ENCODE measurements around the gene PLA2G2F.

The PLA2G2F gene

GRCh38 chr1:20138961-20139550 lies at the start of gene PLA2G2F:
Gene PLA2G2F, plus strand, starts transcription at chr1:20139323. Its CDS starts 105 bp downstream, at chr1:20139428.
- no peak for DNase-seq

- DNase-seq: no peak
Measured at GRCh38 chr1:20089328-20090077, 49.6 kb upstream of the PLA2G2F start.

GRCh38 chr1:20090119-20090518 lies 49.0 kb upstream of the PLA2G2F start:
- DNase-seq: no peak

- no peak for DNase-seq
Measured at GRCh38 chr1:20090641-20091040, 48.5 kb upstream of the PLA2G2F start.

GRCh38 chr1:20093303-20093702 lies 45.8 kb upstream of the PLA2G2F start:
- no peak for DNase-seq

GRCh38 chr1:20093940-20094391 lies 45.2 kb upstream of the PLA2G2F start:
- no peak for DNase-seq

- DNase-seq: peak; percentile 52
Measured at GRCh38 chr1:20095564-20096434, 43.3 kb upstream of the PLA2G2F start.

- DNase-seq: no peak
Measured at GRCh38 chr1:20096840-20097447, 42.2 kb upstream of the PLA2G2F start.

- DNase-seq: no peak
Measured at GRCh38 chr1:20099533-20099932, 39.6 kb upstream of the PLA2G2F start.

- no peak for DNase-seq
Measured at GRCh38 chr1:20100632-20101355, 38.3 kb upstream of the PLA2G2F start.

- DNase-seq: no peak
Measured at GRCh38 chr1:20102875-20103274, 36.2 kb upstream of the PLA2G2F start.

GRCh38 chr1:20105856-20106255 lies 33.3 kb upstream of the PLA2G2F start:
- no peak for DNase-seq

GRCh38 chr1:20107351-20107750 lies 31.8 kb upstream of the PLA2G2F start:
- no peak for DNase-seq

GRCh38 chr1:20107796-20108195 lies 31.3 kb upstream of the PLA2G2F start:
- DNase-seq: no peak

GRCh38 chr1:20108366-20109123 lies 30.6 kb upstream of the PLA2G2F start:
- no peak for DNase-seq

- no peak for DNase-seq
Measured at GRCh38 chr1:20109223-20109856, 29.8 kb upstream of the PLA2G2F start.

GRCh38 chr1:20110679-20111078 lies 28.4 kb upstream of the PLA2G2F start:
- DNase-seq: no peak

- DNase-seq: no peak
Measured at GRCh38 chr1:20111452-20111851, 27.7 kb upstream of the PLA2G2F start.

GRCh38 chr1:20112279-20113000 lies 26.7 kb upstream of the PLA2G2F start:
- no peak for DNase-seq

- no peak for DNase-seq
Measured at GRCh38 chr1:20114021-20114648, 25.0 kb upstream of the PLA2G2F start.

Data from NCI-H187 treated with DMSO at 0.1 percent for 48 hours (cell line).